NCI-H2029 (cell line): Measurements from ENCODE around the gene RAE1.

Experiments
- DNase-seq: peaks from one replicate; lab custom pipeline; 2025; lab: John Stamatoyannopoulos, UW

Gene RAE1

GRCh38 chr20:57388953-57389694 is 38.1 kb downstream of the RAE1 start:
- peak; percentile 36 for DNase-seq

GRCh38 chr20:57389695-57390603 is 38.9 kb downstream of the RAE1 start:
- DNase-seq = no peak

- DNase-seq = peak; percentile 54
These were observed 39.8 kb downstream of the RAE1 start, which contains the start of gene RBM38 for GRCh38 chr20:57390604-57391438. RBM38 (plus strand) TSS chr20:57391396; CDS start chr20:57391582, 186 bp downstream.

- no peak for DNase-seq
These were observed 40.6 kb downstream of the RAE1 start for GRCh38 chr20:57391439-57392301.

DNA sequence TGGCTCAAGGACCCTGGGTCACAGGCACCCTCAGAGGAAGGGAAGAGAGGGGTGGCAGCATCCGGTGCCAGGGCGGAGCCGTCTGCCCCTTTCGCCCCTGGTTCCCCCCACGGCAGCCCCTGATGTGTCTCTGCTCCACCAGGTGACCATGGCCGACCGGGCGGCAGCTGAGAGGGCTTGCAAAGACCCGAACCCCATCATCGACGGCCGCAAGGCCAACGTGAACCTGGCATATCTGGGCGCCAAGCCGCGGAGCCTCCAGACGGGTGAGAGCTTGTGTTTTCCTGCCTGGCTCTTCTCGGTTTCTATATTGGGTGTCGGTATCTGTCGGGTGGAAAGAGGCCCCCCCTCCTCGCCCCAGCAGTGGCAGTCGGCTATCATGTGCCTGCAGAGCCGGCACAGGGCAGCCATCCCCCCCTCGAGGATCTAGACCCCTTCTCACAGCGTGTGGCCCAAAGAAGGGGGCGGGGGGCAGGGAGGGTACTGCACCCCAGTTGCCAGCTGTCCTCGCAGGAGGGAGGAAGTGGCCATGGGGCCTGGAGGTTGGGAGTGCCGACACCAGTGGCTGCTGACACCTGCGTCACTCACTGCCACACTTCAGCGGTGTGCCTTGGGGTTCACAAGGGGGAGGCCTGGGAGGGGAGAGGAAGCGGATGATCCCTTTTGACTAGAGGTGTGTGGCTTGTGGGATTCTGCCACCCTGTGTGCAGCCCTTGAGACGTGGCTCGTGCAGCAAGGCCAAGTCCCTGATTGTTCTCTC is 41.6 kb downstream of the RAE1 start:
- no peak for DNase-seq

- DNase-seq = peak; percentile 93
These were observed 42.5 kb downstream of the RAE1 start for GRCh38 chr20:57393321-57394120.

DNA sequence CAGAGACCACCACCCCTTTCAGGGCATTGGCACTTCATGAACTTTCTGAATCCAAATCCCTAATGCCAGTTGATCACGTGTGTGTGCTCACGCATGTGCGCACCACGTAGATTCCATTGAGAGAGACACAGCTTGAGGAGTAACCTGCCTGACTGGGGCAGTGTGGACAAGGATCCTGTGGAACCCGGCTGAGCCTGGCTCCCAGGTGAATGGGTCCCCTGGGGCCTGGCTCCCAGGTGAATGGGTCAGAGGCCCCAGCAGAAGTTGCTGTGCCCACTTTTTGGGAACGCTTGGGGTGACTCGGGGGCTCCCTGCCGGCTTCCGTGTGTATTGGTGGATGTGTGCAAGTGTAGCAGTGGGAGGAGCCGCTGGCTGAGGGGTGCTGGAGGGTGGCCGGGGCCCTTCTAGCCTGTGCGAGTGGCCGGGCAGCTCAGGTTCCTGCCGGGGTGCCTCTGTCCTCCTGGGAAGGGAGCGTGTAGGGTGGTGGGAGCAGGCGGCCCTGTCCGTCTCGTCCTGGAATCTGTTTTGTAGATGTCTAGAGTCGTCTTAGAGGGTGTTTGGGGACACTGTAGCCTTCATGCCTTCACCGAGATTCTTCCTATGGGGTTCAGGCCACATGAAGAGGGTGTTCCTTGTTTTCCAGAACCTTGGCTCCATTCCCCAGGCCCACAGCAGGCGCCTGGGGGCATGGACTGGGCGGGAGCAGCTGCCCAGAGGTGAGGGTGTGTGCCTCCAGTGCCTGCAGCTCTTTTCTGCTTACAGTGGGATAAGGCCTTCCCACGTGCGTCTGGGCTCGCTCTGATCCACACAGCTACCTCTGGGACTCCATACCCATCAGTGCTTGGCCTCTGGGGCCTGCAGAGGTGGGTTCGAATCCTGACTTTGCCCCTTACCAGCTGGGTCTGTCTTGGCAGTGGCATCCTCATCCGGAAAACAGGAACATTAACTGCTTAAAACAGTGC is 43.3 kb downstream of the RAE1 start:
- no peak for DNase-seq

GRCh38 chr20:57395111-57395966 is 44.3 kb downstream of the RAE1 start:
- peak; percentile 59 for DNase-seq

- DNase-seq = no peak
These were observed 45.3 kb downstream of the RAE1 start for GRCh38 chr20:57396212-57396983.

DNA sequence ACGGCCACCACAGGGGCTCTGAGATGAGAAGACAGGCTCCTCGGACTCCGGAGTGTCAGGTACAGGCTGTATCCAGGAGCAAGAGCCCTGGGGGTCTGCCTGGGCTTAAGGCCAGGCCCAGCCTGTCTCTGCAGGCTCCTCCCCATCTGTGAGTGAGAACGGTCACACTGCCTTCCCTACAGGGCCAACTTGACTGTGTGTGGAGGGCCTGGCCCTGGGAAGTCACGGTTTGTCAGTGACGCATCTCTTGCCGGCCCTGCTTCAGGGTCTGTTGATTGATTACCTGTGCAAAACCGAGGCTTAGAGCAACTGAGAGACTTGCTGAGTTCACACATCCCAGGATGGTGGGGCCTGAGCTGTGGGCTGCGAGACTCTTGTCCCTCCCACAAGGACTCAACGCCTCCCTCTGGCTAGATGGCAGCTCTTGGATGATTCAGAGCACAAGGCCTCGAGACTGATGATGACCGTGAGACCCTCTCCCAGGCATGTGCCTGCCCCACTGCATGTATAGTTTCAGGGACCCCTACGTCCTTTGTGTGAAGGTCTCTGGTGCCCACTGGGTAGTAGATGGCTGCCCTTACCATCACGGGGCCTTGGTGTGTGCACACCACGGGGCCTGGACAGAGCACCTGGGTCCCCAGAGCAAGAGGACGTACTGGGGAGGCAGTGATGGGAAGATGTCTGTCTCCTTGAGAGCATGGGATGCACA is 46.1 kb downstream of the RAE1 start:
- DNase-seq = no peak

DNA sequence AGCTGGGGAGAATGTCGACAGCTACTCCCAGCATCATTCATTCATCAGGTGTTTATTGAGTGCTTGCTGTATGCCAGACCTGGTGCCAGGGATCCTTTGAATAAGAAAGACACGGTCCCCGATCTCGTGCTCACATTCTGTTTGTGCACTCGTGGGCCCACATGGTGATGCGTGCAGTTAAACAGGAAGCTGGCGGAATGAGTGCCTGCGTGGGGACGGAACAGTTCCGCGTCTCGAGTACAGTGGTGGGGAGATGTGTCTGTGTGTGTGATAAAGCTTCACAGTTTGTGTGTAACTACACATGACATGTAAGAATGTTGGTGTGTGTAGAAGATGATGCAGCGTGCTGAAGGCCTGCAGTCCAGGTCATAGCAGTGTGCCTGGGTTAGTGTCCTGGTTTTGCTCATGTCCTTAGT is 46.6 kb downstream of the RAE1 start:
- no peak for DNase-seq

- DNase-seq = peak; percentile 88
These were observed 47.3 kb downstream of the RAE1 start for GRCh38 chr20:57398231-57398821.

DNA sequence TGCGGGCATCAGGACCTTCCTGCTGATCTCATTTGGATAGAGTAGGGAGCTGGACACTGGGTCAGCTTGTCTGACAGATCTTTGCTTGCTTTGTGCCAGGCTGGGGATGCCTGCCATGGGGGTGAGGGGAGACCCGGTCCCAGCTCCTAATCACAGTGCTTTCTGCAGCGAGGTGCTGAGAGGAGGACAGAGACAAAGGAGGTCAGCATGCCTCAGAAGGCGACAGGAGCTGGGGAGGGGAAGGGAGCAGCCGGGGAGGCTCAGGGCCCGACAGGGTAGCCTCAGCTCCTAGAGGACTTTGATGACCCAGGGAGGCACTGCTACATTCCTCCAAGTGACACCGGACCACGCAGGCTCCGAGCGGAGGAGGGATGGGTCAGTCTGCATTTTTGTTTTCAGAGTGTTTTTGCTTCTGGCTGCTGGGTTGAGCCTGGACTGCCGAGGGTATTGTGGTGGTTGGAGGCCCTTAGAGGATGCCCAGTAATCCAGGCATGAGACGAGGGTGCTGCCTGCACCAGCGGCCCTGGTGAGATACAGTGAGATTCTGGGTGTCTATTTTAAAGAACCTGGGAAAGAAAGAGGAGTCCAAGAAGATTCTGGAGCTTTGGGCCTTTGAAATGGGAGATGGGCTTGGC is 48.0 kb downstream of the RAE1 start:
- DNase-seq = no peak

GRCh38 chr20:57399587-57400155 is 48.6 kb downstream of the RAE1 start:
- no peak for DNase-seq

- DNase-seq = no peak
These were observed 49.2 kb downstream of the RAE1 start for GRCh38 chr20:57400231-57400701.
